T-cell (primary cell): Measurements from ENCODE around the gene GSTM1. TPM values are rescaled to one million over a fixed set of nuclear protein-coding genes. Genes with fewer than 3 reads are reported as not detected.

Experiments
- ATAC-seq, 4 experiments: fragments of 200-7000 bp in 3 of 4; fragments of 150-1000 bp in 1 of 4; cut with Tn5 transposase; replicated peaks in 1 of 4; 1 replicate in 3 of 4; 2 replicates in 1 of 4; pipeline ENCODE4 v1.10.0; 2021; ENCODE audit warnings: moderate library complexity in 3 of 4, mild to moderate bottlenecking in 2 of 4, moderate number of reproducible peaks in 1 of 4
- CTCF ChIA-PET, 2 donors: fragments of 300-600 bp; sonication (Branson Sonifier 250); formaldehyde crosslinking; loops; one replicate each; lab custom pipeline; 2022; ENCODE audit warnings: antibody characterized with exemption in 2 of 2; lab: Charles Lee
- POLR2A ChIA-PET, 2 donors: fragments of 300-600 bp; sonication (Branson Sonifier 250); formaldehyde crosslinking; loops; one replicate each; lab custom pipeline; 2022; ENCODE audit warnings: antibody characterized with exemption in 2 of 2; lab: Charles Lee
- DNase-seq, 35 experiments: peaks; one replicate each; pipeline versions ENCODE4 v3.0.0 to v3.0.0-alpha.2; 2013 to 2023
- H3K27ac ChIP-seq: one replicate; pipeline ENCODE4 v1.5.1; 2013; ENCODE audit warnings: low read length
- H3K27me3 ChIP-seq, 2 experiments: replicated peaks in 1 of 2; 1 replicate in 1 of 2; 2 replicates in 1 of 2; pipeline versions ENCODE4 v1.6.1 to v1.7.0; 2013; ENCODE audit warnings: low read length in 1 of 2, mixed read lengths in 1 of 2; ENCODE audit not compliant: control insufficient read depth in 2 of 2, insufficient read depth in 2 of 2; ENCODE audit errors: extremely low read depth in 1 of 2
- H3K36me3 ChIP-seq, 2 donors: 1 replicate in 1 of 2; 2 replicates in 1 of 2; pipeline versions ENCODE4 v1.6.1 to v1.7.0; 2013; ENCODE audit warnings: low read length in 1 of 2; ENCODE audit not compliant: control insufficient read depth in 2 of 2, insufficient read depth in 1 of 2; ENCODE audit errors: extremely low read depth in 1 of 2
- H3K4me1 ChIP-seq, 2 experiments: 1 replicate in 1 of 2; 2 replicates in 1 of 2; pipeline versions ENCODE4 v1.6.1 to v1.7.0; 2013; ENCODE audit warnings: low read length in 2 of 2, mixed read lengths in 1 of 2; ENCODE audit not compliant: insufficient read depth in 2 of 2, control insufficient read depth in 1 of 2; ENCODE audit errors: extremely low read depth in 1 of 2
- H3K4me3 ChIP-seq, 2 donors: 1 replicate in 1 of 2; 2 replicates in 1 of 2; pipeline versions ENCODE4 v1.5.1 to v1.7.0; 2013; ENCODE audit warnings: mild to moderate bottlenecking in 2 of 2, low read length in 1 of 2, moderate library complexity in 1 of 2; ENCODE audit not compliant: control insufficient read depth in 1 of 2; ENCODE audit errors: extremely low read depth in 1 of 2
- H3K9me3 ChIP-seq: 2 replicates; pipeline ENCODE4 v1.7.0; 2013
- H3K27ac Mint-ChIP-seq, 2 donors: one replicate each; pipeline ENCODE4 v1.8.0; 2020 to 2021; ENCODE audit warnings: mild to moderate bottlenecking in 2 of 2, mixed read lengths in 2 of 2
- H3K27me3 Mint-ChIP-seq, 2 donors: one replicate each; pipeline ENCODE4 v1.8.0; 2021 to 2022; ENCODE audit warnings: mixed read lengths in 2 of 2
- H3K36me3 Mint-ChIP-seq: one replicate; pipeline ENCODE4 v1.8.0; 2021; ENCODE audit warnings: mixed read lengths
- H3K4me1 Mint-ChIP-seq, 3 donors: one replicate each; pipeline ENCODE4 v1.8.0; 2020 to 2022; ENCODE audit warnings: mixed read lengths in 3 of 3, mild to moderate bottlenecking in 1 of 3
- H3K4me3 Mint-ChIP-seq, 3 donors: one replicate each; pipeline ENCODE4 v1.8.0; 2020 to 2022; ENCODE audit warnings: mild to moderate bottlenecking in 3 of 3, mixed read lengths in 3 of 3, moderate library complexity in 3 of 3
- H3K9me3 Mint-ChIP-seq, 3 donors: one replicate each; pipeline ENCODE4 v1.8.0; 2020 to 2022; ENCODE audit warnings: mixed read lengths in 3 of 3
- WGBS: methylation state at CpG from one replicate; pipeline ENCODE4 v1.1.5; 2013; ENCODE audit warnings: missing lambda C conversion rate; ENCODE audit not compliant: insufficient coverage; 5-methylcytosine and 5-hydroxymethylcytosine counted together
- total RNA-seq, 35 experiments: library from RNA in 6 of 35; stranded (reverse) in 6 of 35; fragments of 120-200 nt in 1 of 35; gene quantifications; one replicate each; pipeline versions ENCODE4 v1.2.1 to v1.2.4 and lab custom pipeline; 2013 to 2026

The GSTM1 gene
- total RNA-seq, 5 donors from 2014 or later (not counting 1 experiment from before 2014, with no cell fraction given): 0.44 to 50.3 (median 30.7) TPM

DNA sequence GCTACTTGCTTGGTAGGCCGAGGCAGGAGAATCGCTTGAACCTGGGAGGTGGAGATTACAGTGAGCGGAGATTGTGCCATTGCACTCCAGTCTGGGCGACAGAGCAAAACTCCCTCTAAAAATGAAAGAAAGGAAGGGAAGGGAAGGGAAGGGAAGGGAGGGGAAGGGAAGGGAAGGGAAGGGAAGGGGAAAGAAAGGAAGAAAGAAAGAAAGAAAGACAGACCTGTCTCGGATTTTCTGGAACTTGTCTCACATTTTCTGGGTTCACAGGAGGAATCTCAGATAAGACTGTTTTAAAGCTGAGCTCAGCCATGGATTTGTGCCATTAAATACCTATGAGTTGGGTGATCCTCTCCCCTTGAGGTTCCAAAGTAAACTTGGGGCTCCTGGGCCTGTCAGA is 37.3 kb downstream of the GSTM1 start:
- Mint-ChIP-seq H3K9me3 (no peaks in the 10 kb centered on the region), H3K4me1 (no peaks in the 10 kb centered on the region), H3K36me3 (no peaks in the 10 kb centered on the region), H3K27ac (no peak overlapping the region), H3K4me3 (no peak overlapping the region), H3K27me3 (peaks cover 3 to 8% of the 10 kb centered on the region in 2 donors)
- Histone ChIP-seq H3K27ac (no peak overlapping the region), H3K4me3 (no peak overlapping the region), H3K27me3 (peaks cover 0 to 5% of the 10 kb centered on the region in 2 experiments), H3K4me1 (no peaks in the 10 kb centered on the region), H3K9me3 (no peaks in the 10 kb centered on the region), H3K36me3 (no peaks in the 10 kb centered on the region)
- ATAC-seq (no peak), DNase-seq (no peak)
- CTCF ChIA-PET: no interaction called here
- POLR2A ChIA-PET: no interaction called here
- WGBS: no CpG with 5 or more reads among the region's 5 CpGs

- DNase-seq: no peak
- Mint-ChIP-seq H3K27me3 (peaks cover 3 to 9% of the 10 kb centered on the region in 2 donors), H3K36me3 (no peaks in the 10 kb centered on the region), H3K4me3 (no peak overlapping the region), H3K4me1 (no peaks in the 10 kb centered on the region), H3K27ac (no peak overlapping the region), H3K9me3 (no peaks in the 10 kb centered on the region)
- no peak overlapping the region for H3K27ac ChIP-seq
- no peaks in the 10 kb centered on the region for H3K9me3 ChIP-seq
- H3K4me1 ChIP-seq: no peaks in the 10 kb centered on the region
- H3K27me3 ChIP-seq: peaks cover 0 to 5% of the 10 kb centered on the region in 2 experiments
- H3K36me3 ChIP-seq: no peaks in the 10 kb centered on the region
- WGBS: 85% methylated on average over 2 of the region's 4 CpGs
- CTCF ChIA-PET: no interaction called here
- ATAC-seq: no peak
- POLR2A ChIA-PET: no interaction called here
- H3K4me3 ChIP-seq: no peak overlapping the region
Measured at GRCh38 chr1:109725510-109725909, 37.9 kb downstream of the GSTM1 start.

DNA sequence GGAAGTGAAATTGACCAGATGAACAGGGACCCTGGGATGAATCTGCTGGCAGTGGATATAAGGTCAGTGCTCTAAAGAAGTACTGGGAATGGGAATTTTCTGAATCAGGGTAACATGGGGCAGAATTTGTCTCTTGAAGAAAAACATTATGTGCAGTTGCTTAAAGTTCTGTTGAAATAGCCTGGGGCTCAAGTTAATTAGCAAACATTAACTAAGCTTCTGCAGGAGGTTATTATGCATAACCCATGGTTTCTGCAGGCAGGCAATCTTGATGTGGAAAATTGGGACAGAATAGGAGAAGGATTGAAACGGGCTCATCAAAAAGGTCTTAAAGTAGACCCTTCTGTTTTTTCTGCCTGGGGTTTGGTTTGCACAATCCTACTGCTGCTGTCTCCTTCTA is 38.4 kb downstream of the GSTM1 start:
- no peaks in the 10 kb centered on the region for H3K36me3 ChIP-seq
- Mint-ChIP-seq H3K36me3 (no peaks in the 10 kb centered on the region), H3K4me1 (no peaks in the 10 kb centered on the region), H3K27ac (no peak overlapping the region), H3K4me3 (no peak overlapping the region), H3K27me3 (peaks cover 3 to 9% of the 10 kb centered on the region in 2 donors), H3K9me3 (no peaks in the 10 kb centered on the region)
- H3K9me3 ChIP-seq: no peaks in the 10 kb centered on the region
- no peak overlapping the region for H3K4me3 ChIP-seq
- no peak for DNase-seq
- 25% methylated on average over 1 of the region's 1 CpG for WGBS
- H3K4me1 ChIP-seq: no peaks in the 10 kb centered on the region
- ChIA-PET POLR2A (no interaction called here), CTCF (no interaction called here)
- peaks cover 0 to 5% of the 10 kb centered on the region in 2 experiments for H3K27me3 ChIP-seq
- no peak overlapping the region for H3K27ac ChIP-seq
- no peak for ATAC-seq

DNA sequence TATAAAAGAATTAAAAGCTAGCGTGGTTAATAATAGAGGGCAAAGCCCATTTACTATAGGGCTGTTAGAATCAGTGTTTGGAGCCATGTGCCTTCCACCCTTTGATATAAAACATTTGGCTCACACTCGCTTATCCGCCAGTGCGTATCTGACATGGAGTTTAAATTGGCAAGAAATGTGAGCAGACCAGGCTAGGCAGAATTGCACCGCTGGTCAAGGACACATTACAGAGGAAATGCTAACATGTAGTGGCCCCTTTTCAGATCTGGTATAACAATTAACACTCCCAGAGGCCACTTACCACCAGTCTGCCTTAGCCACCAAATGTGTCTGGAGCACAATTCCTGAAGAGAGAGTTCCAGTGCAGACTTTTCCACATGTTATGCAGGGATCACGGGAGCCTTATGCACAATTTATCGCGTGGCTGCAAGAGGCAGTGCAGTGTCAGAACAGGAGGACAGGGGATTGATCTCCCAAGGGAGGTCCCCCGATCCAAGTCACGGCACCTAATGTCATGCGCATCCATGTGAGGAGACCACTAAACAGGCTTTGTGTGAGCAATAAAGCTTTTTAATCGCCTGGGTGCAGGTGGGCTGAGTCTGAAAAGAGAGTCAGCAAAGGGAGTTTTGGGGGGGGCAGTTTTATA is 39.2 kb downstream of the GSTM1 start:
- POLR2A ChIA-PET: interaction anchor here in 1 of 2 donors (0.6 kb wide), 1 partner anchor 192 kb away, joined by 3 read pairs; no protein-coding TSS in a partner anchor
- H3K4me3 Mint-ChIP-seq: no peak overlapping the region

DNA sequence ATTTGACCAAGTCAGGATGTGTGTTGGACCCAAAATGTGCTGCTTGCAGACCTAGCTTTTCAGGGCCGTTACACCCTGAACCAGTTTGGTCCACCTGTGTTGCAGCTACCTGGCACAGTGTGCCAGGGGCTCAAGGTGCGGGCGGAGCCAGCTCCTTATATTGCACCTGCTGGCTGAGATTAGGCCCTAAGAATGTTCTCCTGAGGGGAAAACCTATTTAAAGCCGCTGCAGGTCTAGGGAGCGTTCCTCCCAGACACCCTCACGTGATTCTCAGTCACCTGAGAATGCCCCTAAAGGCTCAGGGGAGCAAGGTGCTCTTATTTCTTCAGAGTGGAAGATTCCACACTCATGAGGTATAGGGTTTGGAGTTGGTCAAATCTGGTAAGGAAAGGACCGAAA is 41.3 kb downstream of the GSTM1 start:
- Histone ChIP-seq H3K27ac (no peak overlapping the region), H3K4me3 (no peak overlapping the region), H3K36me3 (no peaks in the 10 kb centered on the region), H3K27me3 (peaks cover 0 to 14% of the 10 kb centered on the region in 2 experiments), H3K4me1 (no peaks in the 10 kb centered on the region), H3K9me3 (no peaks in the 10 kb centered on the region)
- Mint-ChIP-seq H3K9me3 (no peaks in the 10 kb centered on the region), H3K4me3 (no peak overlapping the region), H3K27me3 (peaks cover 6 to 13% of the 10 kb centered on the region in 2 donors), H3K4me1 (no peaks in the 10 kb centered on the region), H3K36me3 (no peaks in the 10 kb centered on the region), H3K27ac (no peak overlapping the region)
- DNase-seq (no peak), ATAC-seq (no peak)
- WGBS: 78% methylated on average over 3 of the region's 7 CpGs
- ChIA-PET POLR2A (no interaction called here), CTCF (no interaction called here)

More for the DNA sequence above, 39.2 kb downstream of the GSTM1 start:
- Mint-ChIP-seq H3K4me1 (no peaks in the 10 kb centered on the region), H3K36me3 (no peaks in the 10 kb centered on the region), H3K27me3 (peaks cover 3 to 13% of the 10 kb centered on the region in 2 donors), H3K27ac (no peak overlapping the region), H3K9me3 (no peaks in the 10 kb centered on the region)
- DNase-seq (no peak), ATAC-seq (no peak)
- 86% methylated on average over 8 of the region's 12 CpGs for WGBS
- Histone ChIP-seq H3K36me3 (no peaks in the 10 kb centered on the region), H3K27ac (no peak overlapping the region), H3K4me3 (no peak overlapping the region), H3K27me3 (peaks cover 0 to 11% of the 10 kb centered on the region in 2 experiments), H3K4me1 (no peaks in the 10 kb centered on the region), H3K9me3 (no peaks in the 10 kb centered on the region)
- CTCF ChIA-PET: no interaction called here

- Histone ChIP-seq H3K27ac (no peak overlapping the region), H3K9me3 (no peaks in the 10 kb centered on the region), H3K4me1 (no peaks in the 10 kb centered on the region), H3K4me3 (no peak overlapping the region), H3K36me3 (no peaks in the 10 kb centered on the region), H3K27me3 (peaks cover 0 to 14% of the 10 kb centered on the region in 2 experiments)
- DNase-seq (no peak), ATAC-seq (no peak)
- H3K27me3 Mint-ChIP-seq: peaks cover 3 to 12% of the 10 kb centered on the region in 2 donors
- H3K9me3 Mint-ChIP-seq: no peaks in the 10 kb centered on the region
- WGBS: no CpG with 5 or more reads among the region's 6 CpGs
- CTCF ChIA-PET: no interaction called here
- H3K36me3 Mint-ChIP-seq: no peaks in the 10 kb centered on the region
- H3K27ac Mint-ChIP-seq: no peak overlapping the region
- H3K4me3 Mint-ChIP-seq: no peak overlapping the region
- H3K4me1 Mint-ChIP-seq: no peaks in the 10 kb centered on the region
- POLR2A ChIA-PET: no interaction called here
Measured at GRCh38 chr1:109730666-109731065, 43.0 kb downstream of the GSTM1 start.
